ENCODE data around the gene KIF26A. TPM values are rescaled to one million over a fixed set of nuclear protein-coding genes. Genes with fewer than 3 reads are reported as not detected.

The KIF26A gene
- total RNA-seq, 1 donor = not detected

DNA sequence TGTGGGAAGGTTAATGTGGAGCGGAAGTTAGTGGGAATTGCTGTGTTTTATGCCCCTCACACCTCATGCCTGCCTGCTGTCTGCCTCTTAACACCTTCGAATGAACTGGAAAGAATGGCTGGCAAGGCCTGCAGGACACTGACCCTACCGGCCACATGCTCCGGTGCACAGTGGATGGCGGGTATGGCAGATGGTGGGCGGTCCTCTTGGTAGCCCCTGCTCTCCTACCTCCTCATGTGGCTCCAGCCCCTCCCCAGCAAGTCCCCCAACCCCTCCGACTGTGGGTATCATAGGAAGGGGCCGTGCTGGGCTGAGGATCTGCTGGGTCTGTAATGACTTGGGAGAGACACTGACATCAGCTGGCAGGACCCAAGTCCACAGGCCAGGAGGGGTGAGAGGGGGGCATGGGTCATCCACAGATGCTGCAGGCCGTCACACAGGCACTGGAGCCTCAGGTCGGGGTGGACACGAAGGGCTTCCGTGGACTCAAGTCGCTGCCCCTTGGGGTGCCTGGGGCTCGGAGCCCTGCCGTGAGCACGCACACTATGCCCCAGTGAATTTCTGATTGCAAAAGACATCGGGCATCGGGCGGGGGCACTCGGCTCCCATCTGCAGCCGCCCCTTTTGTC lies 77.4 kb downstream of the KIF26A start:
- H3K79me2 ChIP-seq (ENCODE audit: insufficient read depth, low read length) = no peaks in the 10 kb centered on the region
- no peaks in the 10 kb centered on the region for H4K20me1 ChIP-seq (ENCODE audit: insufficient read depth, low read length)
- no peaks in the 10 kb centered on the region for H3K4me1 ChIP-seq (ENCODE audit: insufficient read depth, low read length)
- H2AFZ ChIP-seq (ENCODE audit: low read length) = no peak overlapping the region
- H3K27ac ChIP-seq (ENCODE audit: low read depth, low read length) = no peak overlapping the region
- H3K4me2 ChIP-seq (ENCODE audit: insufficient read depth, low read length) = no peak overlapping the region
- no peak overlapping the region for H3K4me3 ChIP-seq (ENCODE audit: insufficient read depth, low read length)
- no peaks in the 10 kb centered on the region for H3K36me3 ChIP-seq (ENCODE audit: insufficient read depth, low read length)
- H3K9me3 ChIP-seq (ENCODE audit: low read depth, low read length) = no peaks in the 10 kb centered on the region
- DNase-seq (ENCODE audit: insufficient read length, low spot score, missing footprints) = no peak
- no peaks in the 10 kb centered on the region for H3K27me3 ChIP-seq (ENCODE audit: insufficient read depth, low read length)
- TF ChIP-seq CTCF (IDR thresholded peaks at IDR 0.05; ENCODE audit: extremely low read depth, low read depth, low read length) = no peak

DNA sequence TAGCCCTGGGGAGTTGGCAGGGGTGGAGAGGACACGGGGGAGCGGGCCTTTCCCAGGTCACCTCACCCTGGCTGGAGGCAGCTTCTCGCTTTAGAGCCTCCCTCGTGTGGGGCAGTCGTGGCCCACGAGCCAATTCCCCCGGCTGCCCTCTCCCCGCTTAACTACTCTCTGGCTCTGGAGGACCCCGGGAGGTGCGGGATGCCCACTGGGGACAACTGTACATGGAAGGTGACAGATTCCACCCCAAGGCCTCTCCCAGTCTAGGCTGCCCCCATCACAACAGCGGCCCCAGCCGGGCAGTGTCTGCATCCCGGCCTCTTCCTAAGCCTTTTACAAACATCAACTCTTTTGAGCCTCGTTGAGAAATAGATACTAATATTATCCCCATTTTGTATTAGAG lies 78.1 kb downstream of the KIF26A start:
- DNase-seq (ENCODE audit: insufficient read length, low spot score, missing footprints) = no peak
- Histone ChIP-seq H2AFZ (ENCODE audit: low read length) (no peak overlapping the region), H3K27ac (ENCODE audit: low read depth, low read length) (no peak overlapping the region), H3K27me3 (ENCODE audit: insufficient read depth, low read length) (no peaks in the 10 kb centered on the region), H3K79me2 (ENCODE audit: insufficient read depth, low read length) (no peaks in the 10 kb centered on the region), H3K4me1 (ENCODE audit: insufficient read depth, low read length) (no peaks in the 10 kb centered on the region), H3K36me3 (ENCODE audit: insufficient read depth, low read length) (no peaks in the 10 kb centered on the region), H4K20me1 (ENCODE audit: insufficient read depth, low read length) (no peaks in the 10 kb centered on the region), H3K9me3 (ENCODE audit: low read depth, low read length) (no peaks in the 10 kb centered on the region), H3K4me2 (ENCODE audit: insufficient read depth, low read length) (no peak overlapping the region), H3K4me3 (ENCODE audit: insufficient read depth, low read length) (no peak overlapping the region)
- no peak for TF ChIP-seq CTCF (IDR thresholded peaks at IDR 0.05; ENCODE audit: extremely low read depth, low read depth, low read length)

- Histone ChIP-seq H3K9me3 (ENCODE audit: low read depth, low read length) (no peaks in the 10 kb centered on the region), H3K36me3 (ENCODE audit: insufficient read depth, low read length) (no peaks in the 10 kb centered on the region), H4K20me1 (ENCODE audit: insufficient read depth, low read length) (no peaks in the 10 kb centered on the region), H3K27ac (ENCODE audit: low read depth, low read length) (no peak overlapping the region), H3K4me2 (ENCODE audit: insufficient read depth, low read length) (no peak overlapping the region), H2AFZ (ENCODE audit: low read length) (no peak overlapping the region), H3K4me3 (ENCODE audit: insufficient read depth, low read length) (no peak overlapping the region), H3K79me2 (ENCODE audit: insufficient read depth, low read length) (no peaks in the 10 kb centered on the region), H3K4me1 (ENCODE audit: insufficient read depth, low read length) (no peaks in the 10 kb centered on the region), H3K27me3 (ENCODE audit: insufficient read depth, low read length) (no peaks in the 10 kb centered on the region)
- no peak for TF ChIP-seq CTCF (IDR thresholded peaks at IDR 0.05; ENCODE audit: extremely low read depth, low read depth, low read length)
- no peak for DNase-seq (ENCODE audit: insufficient read length, low spot score, missing footprints)
These were observed 79.3 kb downstream of the KIF26A start for GRCh38 chr14:104217486-104218360.
